DMS53 (cell line): Measurements from ENCODE around the gene MKNK2.
A peak's percentile ranks its signal among the peaks of the same experiment; 100 is the strongest.

ENCODE experiments used
- DNase-seq: peaks from one replicate; lab custom pipeline; 2025; lab: John Stamatoyannopoulos, UW

The MKNK2 gene

GRCh38 chr19:2080336-2080988 lies 29.4 kb upstream of the MKNK2 start:
- no peak for DNase-seq

- no peak for DNase-seq
These were observed 28.8 kb upstream of the MKNK2 start for GRCh38 chr19:2079865-2080301.

GRCh38 chr19:2079076-2079864 lies 28.2 kb upstream of the MKNK2 start:
- DNase-seq = no peak

- no peak for DNase-seq
These were observed 27.0 kb upstream of the MKNK2 start for GRCh38 chr19:2077833-2078619.

- DNase-seq = no peak
These were observed 26.4 kb upstream of the MKNK2 start for GRCh38 chr19:2077398-2077797.

GRCh38 chr19:2076526-2076944 lies 25.5 kb upstream of the MKNK2 start:
- no peak for DNase-seq

- DNase-seq = no peak
These were observed 21.9 kb upstream of the MKNK2 start for GRCh38 chr19:2072757-2073551.

GRCh38 chr19:2070986-2071673 lies 20.1 kb upstream of the MKNK2 start:
- no peak for DNase-seq

- DNase-seq = no peak
These were observed 19.4 kb upstream of the MKNK2 start for GRCh38 chr19:2070436-2070827.

- DNase-seq = peak; percentile 43
These were observed 13.9 kb upstream of the MKNK2 start for GRCh38 chr19:2064788-2065524.

- DNase-seq = no peak
These were observed 13.3 kb upstream of the MKNK2 start for GRCh38 chr19:2064395-2064787.

GRCh38 chr19:2063824-2064223 lies 12.8 kb upstream of the MKNK2 start:
- DNase-seq = no peak

GRCh38 chr19:2062770-2063169 lies 11.7 kb upstream of the MKNK2 start:
- no peak for DNase-seq

- DNase-seq = no peak
These were observed 11.3 kb upstream of the MKNK2 start for GRCh38 chr19:2062389-2062729.

GRCh38 chr19:2061495-2062388 lies 10.7 kb upstream of the MKNK2 start:
- DNase-seq = peak; percentile 99

- DNase-seq = peak; percentile 82
These were observed 9.9 kb upstream of the MKNK2 start for GRCh38 chr19:2060884-2061494.

- peak; percentile 96 for DNase-seq
These were observed 8.6 kb upstream of the MKNK2 start for GRCh38 chr19:2059422-2060201.
